ENCODE data around the gene COL9A3.

DNA sequence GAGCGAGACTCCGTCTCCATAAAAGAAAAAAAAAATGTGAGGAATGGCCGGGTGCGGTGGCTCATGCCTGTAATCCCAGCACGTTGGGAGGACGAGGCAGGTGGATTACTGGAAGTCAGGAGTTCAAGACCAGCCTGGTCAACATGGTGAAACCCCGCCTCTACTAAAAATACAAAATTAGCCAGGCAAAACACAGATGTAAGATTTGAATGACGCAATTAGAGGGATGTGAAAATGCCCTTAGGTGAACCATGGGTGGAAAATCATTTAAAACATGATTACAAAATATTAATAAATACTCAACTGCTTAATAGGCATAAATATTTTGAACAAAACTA lies 20.9 kb downstream of the COL9A3 start:
- no peak for TF ChIP-seq POLR2AphosphoS5 (IDR thresholded peaks at IDR 0.05; ENCODE audit: low read depth, low read length)
- no peak for TF ChIP-seq TAF1 (IDR thresholded peaks at IDR 0.05; ENCODE audit: borderline replicate concordance, low read depth, low read length)
- no peak for TF ChIP-seq POLR2A (IDR thresholded peaks at IDR 0.05; ENCODE audit: low read depth, low read length)

Data from GM12892 (cell line).